Neural progenitor cell (in vitro differentiated cells): ENCODE results near the gene KLHL29. TPM values are rescaled to one million over a fixed set of nuclear protein-coding genes. Genes with fewer than 3 reads are reported as not detected.

Experiments
- DNase-seq: peaks from one replicate; pipeline ENCODE4 v3.0.0-alpha.2; 2016; ENCODE audit warnings: low spot score
- H2AFZ ChIP-seq: fragments of 200-600 bp; sonication (generic); replicated peaks from 2 replicates; pipeline ENCODE4 v1.6.1; 2016; ENCODE audit warnings: antibody characterized with exemption
- H3F3A ChIP-seq: fragments of 200-600 bp; sonication (generic); 2 replicates; pipeline ENCODE4 v1.6.1; 2016; ENCODE audit warnings: antibody characterized with exemption, low read depth
- H3K27ac ChIP-seq: fragments of 200-600 bp; sonication (generic); 2 replicates; pipeline ENCODE4 v1.5.1; 2016; ENCODE audit warnings: mild to moderate bottlenecking
- H3K27me3 ChIP-seq: fragments of 200-600 bp; sonication (generic); 2 replicates; pipeline ENCODE4 v1.6.1; 2016; ENCODE audit warnings: mild to moderate bottlenecking, moderate library complexity
- H3K36me3 ChIP-seq: fragments of 200-600 bp; sonication (generic); 2 replicates; pipeline ENCODE4 v1.5.1; 2016
- H3K4me1 ChIP-seq: fragments of 200-600 bp; sonication (generic); 2 replicates; pipeline ENCODE4 v1.6.1; 2016; ENCODE audit warnings: mixed run types
- H3K4me2 ChIP-seq: fragments of 200-600 bp; sonication (generic); 2 replicates; pipeline ENCODE4 v1.6.1; 2016
- H3K4me3 ChIP-seq: fragments of 200-600 bp; sonication (generic); 2 replicates; pipeline ENCODE4 v1.5.1; 2016
- H3K79me2 ChIP-seq: fragments of 200-600 bp; sonication (generic); 2 replicates; pipeline ENCODE4 v1.6.1; 2016; ENCODE audit warnings: low read depth
- H3K9ac ChIP-seq: fragments of 200-600 bp; sonication (generic); 2 replicates; pipeline ENCODE4 v1.6.1; 2016
- H3K9me3 ChIP-seq: fragments of 200-600 bp; sonication (generic); 2 replicates; pipeline ENCODE4 v1.5.1; 2016; ENCODE audit warnings: low read depth
- H4K20me1 ChIP-seq: fragments of 200-600 bp; sonication (generic); 2 replicates; pipeline ENCODE4 v1.6.1; 2016; ENCODE audit warnings: low read depth
- H3K27ac Mint-ChIP-seq: 3 replicates; pipeline ENCODE4 v1.8.0; 2021; ENCODE audit warnings: mixed read lengths
- H3K27me3 Mint-ChIP-seq: 2 replicates; pipeline ENCODE4 v1.8.0; 2022; ENCODE audit warnings: low read depth, mild to moderate bottlenecking, inconsistent platforms, moderate library complexity, mixed read lengths; ENCODE audit not compliant: insufficient read depth
- H3K36me3 Mint-ChIP-seq: 3 replicates; pipeline ENCODE4 v1.8.0; 2021; ENCODE audit warnings: mixed read lengths
- H3K4me1 Mint-ChIP-seq: 3 replicates; pipeline ENCODE4 v1.8.0; 2021; ENCODE audit warnings: mixed read lengths
- H3K4me3 Mint-ChIP-seq: 3 replicates; pipeline ENCODE4 v1.8.0; 2021; ENCODE audit warnings: mild to moderate bottlenecking, moderate library complexity, mixed read lengths
- H3K9me3 Mint-ChIP-seq: 3 replicates; pipeline ENCODE4 v1.8.0; 2020; ENCODE audit warnings: mixed read lengths
- CTCF ChIP-seq: fragments of 200-600 bp; sonication (generic); IDR thresholded peaks from 2 replicates; pipeline ENCODE4 v1.5.1; 2017; ENCODE audit warnings: antibody characterized with exemption, mild to moderate bottlenecking
- EZH2 ChIP-seq: fragments of 200-600 bp; sonication (generic); IDR thresholded peaks from 2 replicates; pipeline ENCODE4 v1.6.1; 2017; ENCODE audit warnings: antibody characterized with exemption, mild to moderate bottlenecking, moderate library complexity
- EZH2phosphoT487 ChIP-seq: fragments of 200-600 bp; sonication (generic); IDR thresholded peaks from 2 replicates; pipeline ENCODE4 v1.6.1; 2017; ENCODE audit warnings: antibody characterized with exemption
- total RNA-seq: library from RNA; depleted of rRNA; stranded (reverse); fragments of >200 nt; gene quantifications from 2 replicates; pipeline ENCODE4 v1.2.3, GENCODE V29; 2015; ENCODE audit warnings: low replicate concordance

The KLHL29 gene
- total RNA-seq, 1 donor from 2014 or later = 1.6 TPM

- no peak for DNase-seq
- Histone ChIP-seq H4K20me1 (no peaks in the 10 kb centered on the region), H2AFZ (no peak overlapping the region), H3K27ac (no peak overlapping the region), H3K27me3 (no peaks in the 10 kb centered on the region), H3K36me3 (no peaks in the 10 kb centered on the region), H3K9ac (no peak overlapping the region), H3K4me3 (no peak overlapping the region), H3K79me2 (no peaks in the 10 kb centered on the region), H3K4me2 (no peak overlapping the region), H3K4me1 (peaks cover 9% of the 10 kb centered on the region), H3K9me3 (no peaks in the 10 kb centered on the region), H3F3A (no peaks in the 10 kb centered on the region)
- peaks cover 47% of the 10 kb centered on the region for H3K4me1 Mint-ChIP-seq
- H3K36me3 Mint-ChIP-seq = peaks cover 3% of the 10 kb centered on the region
- H3K27me3 Mint-ChIP-seq = peaks cover 2% of the 10 kb centered on the region
- no peaks in the 10 kb centered on the region for H3K9me3 Mint-ChIP-seq
- no peak for TF ChIP-seq CTCF
- no peak for TF ChIP-seq EZH2
- TF ChIP-seq EZH2phosphoT487 = no peak
- no peak overlapping the region for H3K27ac Mint-ChIP-seq
- no peak overlapping the region for H3K4me3 Mint-ChIP-seq
Observed at GRCh38 chr2:23584054-23584745, 199.2 kb downstream of the KLHL29 start.

- TF ChIP-seq CTCF (no peak), EZH2 (no peak), EZH2phosphoT487 (no peak)
- no peaks in the 10 kb centered on the region for H3K9me3 ChIP-seq
- H3K9ac ChIP-seq = no peak overlapping the region
- no peaks in the 10 kb centered on the region for H3K36me3 ChIP-seq
- no peak for DNase-seq
- no peak overlapping the region for H3K4me2 ChIP-seq
- peaks cover 3% of the 10 kb centered on the region for H3K36me3 Mint-ChIP-seq
- no peaks in the 10 kb centered on the region for H3K79me2 ChIP-seq
- H3K4me3 ChIP-seq = no peak overlapping the region
- H2AFZ ChIP-seq = no peak overlapping the region
- peaks cover 9% of the 10 kb centered on the region for H3K4me1 ChIP-seq
- H3K9me3 Mint-ChIP-seq = no peaks in the 10 kb centered on the region
- H4K20me1 ChIP-seq = no peaks in the 10 kb centered on the region
- no peak overlapping the region for H3K4me3 Mint-ChIP-seq
- peaks cover 2% of the 10 kb centered on the region for H3K27me3 Mint-ChIP-seq
- H3K27ac ChIP-seq = no peak overlapping the region
- no peaks in the 10 kb centered on the region for H3F3A ChIP-seq
- peak overlapping the region; percentile 65 for H3K27ac Mint-ChIP-seq
- H3K4me1 Mint-ChIP-seq = peaks cover 50% of the 10 kb centered on the region
- no peaks in the 10 kb centered on the region for H3K27me3 ChIP-seq
Observed at GRCh38 chr2:23585273-23586170, 200.5 kb downstream of the KLHL29 start.

- DNase-seq = peak; percentile 18
- no peak overlapping the region for H2AFZ ChIP-seq
- H3K27ac ChIP-seq = no peak overlapping the region
- H3F3A ChIP-seq = no peaks in the 10 kb centered on the region
- no peaks in the 10 kb centered on the region for H3K79me2 ChIP-seq
- no peak overlapping the region for H3K9ac ChIP-seq
- no peaks in the 10 kb centered on the region for H3K9me3 ChIP-seq
- peak overlapping the region; percentile 10 for H3K4me2 ChIP-seq
- H3K4me3 Mint-ChIP-seq = peak overlapping the region; percentile 12
- peak overlapping the region; percentile 94 for H3K27ac Mint-ChIP-seq
- no peak for TF ChIP-seq EZH2phosphoT487
- no peak for TF ChIP-seq EZH2
- H3K4me1 ChIP-seq = peaks cover 9% of the 10 kb centered on the region
- no peaks in the 10 kb centered on the region for H3K9me3 Mint-ChIP-seq
- no peak overlapping the region for H3K4me3 ChIP-seq
- peaks cover 60% of the 10 kb centered on the region for H3K4me1 Mint-ChIP-seq
- H3K27me3 Mint-ChIP-seq = peaks cover 8% of the 10 kb centered on the region
- peaks cover 3% of the 10 kb centered on the region for H3K36me3 Mint-ChIP-seq
- H3K36me3 ChIP-seq = no peaks in the 10 kb centered on the region
- no peaks in the 10 kb centered on the region for H4K20me1 ChIP-seq
- H3K27me3 ChIP-seq = no peaks in the 10 kb centered on the region
Observed at GRCh38 chr2:23586741-23587306, 201.8 kb downstream of the KLHL29 start.
